D721Med (cell line): ENCODE results near the gene ANKS1B.

ENCODE experiments used
- DNase-seq: peaks from one replicate; pipeline ENCODE4 v3.0.0; 2011; ENCODE audit warnings: low spot score; ENCODE audit not compliant: insufficient read length
- FAIRE-seq: peaks from 2 replicates; lab custom pipeline; 2011; peaks lifted over from hg19 to GRCh38; lab: Jason Lieb, UNC
- CTCF ChIP-seq: IDR thresholded peaks from 2 replicates; pipeline ENCODE4 v1.5.1; 2012; ENCODE audit warnings: mild to moderate bottlenecking, control low read depth; ENCODE audit not compliant: insufficient read depth; ENCODE audit errors: missing control alignments

ANKS1B gene

DNA sequence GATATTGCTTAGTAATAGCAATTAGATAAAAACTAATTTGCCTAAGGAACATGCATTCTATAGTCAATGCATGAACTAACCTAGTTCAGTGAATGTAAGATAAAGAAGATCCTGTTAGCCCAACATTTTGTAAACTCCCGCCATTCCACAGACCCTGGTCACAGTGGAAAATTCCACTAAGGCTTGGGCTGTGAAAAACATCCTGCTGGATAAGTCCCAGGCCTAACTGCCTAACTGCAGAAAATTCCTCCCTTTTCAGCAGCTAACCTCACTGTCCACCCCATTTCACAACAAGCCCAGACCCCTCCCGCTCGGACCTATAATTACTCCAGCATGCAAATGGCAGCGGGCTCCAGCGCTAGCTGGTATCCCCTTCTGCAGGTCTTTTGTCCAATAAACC lies 435.1 kb downstream of the ANKS1B start:
- DNase-seq (no peak), FAIRE-seq (no peak)
- no peak for TF ChIP-seq CTCF

GRCh38 chr12:99549196-99549595 lies 435.5 kb downstream of the ANKS1B start:
- TF ChIP-seq CTCF: no peak
- DNase-seq (no peak), FAIRE-seq (no peak)

DNA sequence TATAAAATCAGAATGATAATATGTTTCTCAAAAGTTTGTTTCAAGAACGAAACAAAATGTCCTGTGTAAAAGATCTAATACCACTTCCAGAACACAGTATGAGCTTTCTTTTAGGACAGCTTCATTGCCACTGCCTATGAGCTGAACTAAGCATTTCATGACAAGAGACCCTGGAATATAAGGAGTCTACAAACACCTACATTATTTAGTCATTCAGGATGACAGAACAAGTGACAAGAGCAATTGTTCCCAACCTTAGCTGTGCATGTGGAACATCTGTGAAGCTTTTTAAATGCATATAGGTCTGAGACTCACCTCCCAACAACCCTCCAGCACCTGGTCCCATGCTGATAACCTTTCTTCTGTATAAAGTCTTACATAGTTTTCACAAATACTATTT lies 440.3 kb downstream of the ANKS1B start:
- DNase-seq: no peak
- FAIRE-seq: no peak
- TF ChIP-seq CTCF: no peak

- no peak for FAIRE-seq
Observed at GRCh38 chr12:99529966-99530365, 454.8 kb downstream of the ANKS1B start.

DNA sequence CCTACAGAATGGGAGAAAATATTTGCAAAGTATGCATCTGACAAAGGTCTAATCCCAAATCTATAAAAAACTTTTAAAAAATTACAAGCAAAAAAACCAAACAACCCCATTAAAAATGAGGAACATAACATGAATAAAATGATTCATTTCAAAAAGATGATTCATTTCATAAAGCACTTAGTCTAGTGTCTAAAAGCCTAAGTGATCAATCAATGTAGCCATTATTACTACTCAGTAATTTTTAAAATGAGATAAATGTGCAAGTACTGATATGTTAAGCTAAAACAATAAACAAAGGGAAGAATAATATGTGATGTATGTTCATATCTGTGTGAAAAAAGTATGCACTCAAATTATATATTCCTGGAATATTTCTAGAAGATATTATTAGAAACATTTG lies 456.3 kb downstream of the ANKS1B start:
- DNase-seq (no peak), FAIRE-seq (no peak)
- no peak for TF ChIP-seq CTCF

More at GRCh38 chr12:99529966-99530365, 454.8 kb downstream of the ANKS1B start:
- TF ChIP-seq CTCF: no peak
- no peak for DNase-seq

DNA sequence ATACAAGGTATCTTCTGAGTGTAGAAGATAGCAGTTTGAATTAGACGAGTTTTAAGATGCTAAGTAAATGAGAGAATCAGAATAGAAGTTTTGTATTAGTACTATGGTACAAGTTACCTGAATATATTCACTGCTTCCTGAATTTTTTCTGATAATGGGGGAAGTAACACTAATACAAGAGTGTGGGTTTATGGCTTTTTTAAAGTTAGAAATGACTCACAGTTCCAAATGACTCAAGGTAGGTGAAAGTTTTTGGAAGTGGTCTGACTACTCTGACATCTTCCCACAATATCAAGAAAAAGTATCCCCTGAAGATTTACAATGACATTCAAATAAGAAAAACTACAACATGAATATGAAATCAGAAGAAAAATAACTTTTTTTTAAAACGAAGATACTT lies 460.9 kb downstream of the ANKS1B start:
- no peak for FAIRE-seq
- DNase-seq: no peak
- no peak for TF ChIP-seq CTCF

GRCh38 chr12:99522456-99522855 lies 462.3 kb downstream of the ANKS1B start:
- FAIRE-seq: no peak
- TF ChIP-seq CTCF: no peak
- no peak for DNase-seq
